GM18861 (cell line): ENCODE data around the gene ZNF586.
"Not testable (repeated sequence)": the region's sequence is repeated elsewhere in the genome, so short reads cannot be mapped to it uniquely, and the experiment has no call there.

Source experiments
- ATAC-seq: cut with Tn5 transposase; IDR thresholded peaks from one replicate; pipeline ENCODE4 v1.9.1; 2021; ENCODE audit not compliant: unreplicated experiment

The ZNF586 gene

GRCh38 chr19:57821501-57821900, 52.0 kb downstream of the ZNF586 start:
- ATAC-seq: not testable (repeated sequence)

- not testable (repeated sequence) for ATAC-seq
These were observed 53.7 kb downstream of the ZNF586 start for GRCh38 chr19:57823155-57823554.

- ATAC-seq: not testable (repeated sequence)
These were observed 54.1 kb downstream of the ZNF586 start for GRCh38 chr19:57823608-57824007.

GRCh38 chr19:57825511-57825910, 56.0 kb downstream of the ZNF586 start:
- ATAC-seq: no peak

GRCh38 chr19:57829316-57829715, 59.8 kb downstream of the ZNF586 start:
- ATAC-seq: no peak

- no peak for ATAC-seq
These were observed 60.7 kb downstream of the ZNF586 start, which contains the start of gene ZNF587B for GRCh38 chr19:57830071-57830602. Gene ZNF587B, plus strand, starts transcription at chr19:57830299. Its CDS starts 230 bp downstream, at chr19:57830529.
